HG02884 (cell line): ENCODE results near the gene TTLL8.

ENCODE experiments used
- ATAC-seq: cut with Tn5 transposase; IDR thresholded peaks from one replicate; pipeline ENCODE4 v1.9.1; 2021; ENCODE audit warnings: mild to moderate bottlenecking, moderate library complexity; ENCODE audit not compliant: unreplicated experiment

Gene TTLL8

DNA sequence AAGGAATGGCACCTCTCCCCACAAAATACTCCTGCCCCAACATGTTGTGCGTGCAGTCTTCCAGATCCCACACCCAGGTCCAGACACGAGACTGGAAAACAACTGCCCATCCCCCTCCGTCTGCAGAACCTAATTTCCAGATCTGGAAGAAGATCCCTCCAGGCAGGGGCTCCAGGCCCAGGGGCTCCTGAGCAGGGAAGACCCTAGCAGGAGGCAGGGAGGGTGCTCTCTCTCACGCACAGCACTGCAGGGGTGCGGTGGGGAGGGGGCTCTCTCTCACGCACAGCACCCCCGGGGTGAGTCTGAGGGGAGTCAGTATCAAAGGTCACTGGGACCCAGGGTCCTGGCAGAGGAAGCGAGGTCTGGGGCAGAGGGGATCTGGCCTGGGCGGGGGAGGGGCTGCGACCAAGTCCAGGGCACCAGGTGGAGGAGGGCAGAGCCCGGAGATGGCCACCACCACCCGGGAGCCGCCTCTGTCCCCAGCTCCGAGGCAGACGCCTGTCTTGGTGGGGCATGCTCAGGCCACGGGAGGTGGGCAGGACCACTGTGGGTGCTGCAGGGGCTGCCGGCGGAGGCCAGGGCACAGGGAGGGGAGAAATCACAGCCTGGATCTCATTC lies 25.5 kb upstream of the TTLL8 start:
- no peak for ATAC-seq

GRCh38 chr22:50082961-50083461 lies 24.9 kb upstream of the TTLL8 start:
- no peak for ATAC-seq

DNA sequence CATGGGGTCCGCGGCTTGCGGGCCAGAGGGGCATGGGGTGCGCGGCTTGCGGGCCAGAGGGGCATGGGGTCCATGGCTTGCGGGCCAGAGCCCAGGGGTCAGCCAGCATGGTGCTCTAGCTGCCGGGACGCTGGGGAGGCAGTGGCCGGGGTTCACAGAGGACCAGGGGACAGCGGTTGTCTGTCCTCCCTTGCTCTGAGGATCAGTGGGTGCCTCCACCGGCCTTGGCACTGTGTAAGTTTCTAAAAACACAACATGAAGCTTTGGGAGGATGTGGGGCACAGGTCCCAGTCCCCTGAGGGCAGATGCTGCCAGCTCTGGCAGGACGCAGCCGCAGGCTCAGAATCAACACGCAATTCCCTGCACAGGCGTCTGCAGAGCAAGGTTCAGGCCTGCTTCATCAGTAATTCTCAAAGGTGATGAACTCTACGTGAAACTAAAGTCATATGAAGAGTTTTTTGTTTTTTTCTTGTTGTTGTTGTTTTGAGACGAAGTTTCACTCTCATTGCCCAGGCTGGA lies 24.2 kb upstream of the TTLL8 start:
- no peak for ATAC-seq

- no peak for ATAC-seq
These were observed 23.5 kb upstream of the TTLL8 start for GRCh38 chr22:50081426-50082196.

- no peak for ATAC-seq
These were observed 22.0 kb upstream of the TTLL8 start for GRCh38 chr22:50080077-50080465.

DNA sequence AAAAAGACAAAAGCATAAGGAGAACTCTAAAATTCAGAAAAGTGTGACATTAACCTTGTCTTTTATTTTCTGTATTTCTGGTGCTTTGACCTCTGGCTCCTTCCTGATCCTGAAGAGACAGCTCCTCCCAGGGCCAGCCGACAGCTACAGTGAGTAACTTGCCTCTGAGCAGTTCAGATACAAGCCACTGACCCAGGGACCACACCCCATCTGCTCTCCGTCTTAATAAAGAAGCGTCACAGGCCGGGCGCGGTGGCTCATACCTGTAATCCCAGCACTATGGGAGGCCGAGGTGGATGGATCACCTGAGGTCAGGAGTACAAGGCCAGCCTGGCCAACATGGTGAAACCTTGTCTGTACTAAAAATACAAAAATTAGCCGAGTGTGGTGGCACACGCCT lies 20.7 kb upstream of the TTLL8 start:
- no peak for ATAC-seq

DNA sequence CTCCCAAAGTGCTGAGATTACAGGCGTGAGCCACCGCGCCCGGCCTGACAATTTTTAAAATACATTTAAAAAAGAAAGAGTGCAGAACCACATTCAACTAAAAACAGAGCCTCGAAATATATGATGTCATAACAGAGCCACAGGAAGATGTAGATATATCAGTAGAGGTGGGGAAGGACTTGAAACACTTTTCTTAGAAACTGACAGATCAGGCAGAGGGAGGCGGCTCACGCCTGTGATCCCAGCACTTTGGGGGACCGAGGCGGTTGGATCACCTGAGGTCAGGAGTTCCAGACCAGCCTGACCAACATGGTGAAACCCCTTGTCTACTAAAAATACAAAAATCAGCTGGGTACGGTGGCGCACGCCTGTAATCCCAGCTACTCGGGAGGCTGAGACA lies 20.1 kb upstream of the TTLL8 start:
- ATAC-seq: no peak

DNA sequence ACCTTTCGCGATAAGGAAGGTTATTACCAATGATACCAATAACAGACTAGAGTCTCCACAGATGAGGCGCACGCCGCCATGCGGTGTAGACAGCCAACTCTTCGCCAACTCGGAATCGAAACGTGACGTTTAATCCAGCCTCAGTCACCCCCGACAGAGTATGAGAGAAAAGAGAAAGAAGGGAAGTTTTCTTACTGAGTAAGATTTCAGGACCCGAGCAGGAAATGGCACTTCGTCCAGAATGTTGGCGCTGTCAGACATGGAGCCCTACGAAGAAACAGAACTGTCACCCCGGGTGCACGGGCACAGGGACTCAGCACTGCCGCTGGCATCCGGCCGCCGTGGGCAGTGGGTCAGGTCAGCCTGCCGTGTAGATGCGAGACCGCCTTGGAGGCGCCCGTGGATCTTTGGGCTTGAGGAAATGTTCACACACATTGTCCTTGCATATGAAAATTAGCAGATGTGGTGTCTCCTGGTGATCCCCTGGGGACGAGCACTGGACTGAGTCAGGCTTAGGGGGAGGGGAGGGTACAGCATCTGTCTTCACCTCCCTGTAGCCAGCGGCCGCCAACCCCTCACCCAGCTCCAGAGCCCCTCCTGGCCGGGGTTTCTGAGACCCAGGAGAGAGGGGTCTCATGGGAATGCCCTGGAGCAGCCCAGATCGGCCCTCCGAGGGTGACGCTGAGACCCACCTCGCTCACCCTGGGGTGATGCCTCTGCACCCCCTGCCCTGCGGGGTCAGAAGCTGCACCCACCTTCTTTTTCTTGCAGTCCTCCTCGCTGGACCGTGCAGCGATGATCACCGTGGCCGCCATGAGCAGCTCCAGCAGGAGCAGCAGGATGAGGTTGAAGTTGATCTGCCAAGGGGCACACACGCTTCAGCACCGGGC lies 18.8 kb upstream of the TTLL8 start:
- ATAC-seq: no peak

DNA sequence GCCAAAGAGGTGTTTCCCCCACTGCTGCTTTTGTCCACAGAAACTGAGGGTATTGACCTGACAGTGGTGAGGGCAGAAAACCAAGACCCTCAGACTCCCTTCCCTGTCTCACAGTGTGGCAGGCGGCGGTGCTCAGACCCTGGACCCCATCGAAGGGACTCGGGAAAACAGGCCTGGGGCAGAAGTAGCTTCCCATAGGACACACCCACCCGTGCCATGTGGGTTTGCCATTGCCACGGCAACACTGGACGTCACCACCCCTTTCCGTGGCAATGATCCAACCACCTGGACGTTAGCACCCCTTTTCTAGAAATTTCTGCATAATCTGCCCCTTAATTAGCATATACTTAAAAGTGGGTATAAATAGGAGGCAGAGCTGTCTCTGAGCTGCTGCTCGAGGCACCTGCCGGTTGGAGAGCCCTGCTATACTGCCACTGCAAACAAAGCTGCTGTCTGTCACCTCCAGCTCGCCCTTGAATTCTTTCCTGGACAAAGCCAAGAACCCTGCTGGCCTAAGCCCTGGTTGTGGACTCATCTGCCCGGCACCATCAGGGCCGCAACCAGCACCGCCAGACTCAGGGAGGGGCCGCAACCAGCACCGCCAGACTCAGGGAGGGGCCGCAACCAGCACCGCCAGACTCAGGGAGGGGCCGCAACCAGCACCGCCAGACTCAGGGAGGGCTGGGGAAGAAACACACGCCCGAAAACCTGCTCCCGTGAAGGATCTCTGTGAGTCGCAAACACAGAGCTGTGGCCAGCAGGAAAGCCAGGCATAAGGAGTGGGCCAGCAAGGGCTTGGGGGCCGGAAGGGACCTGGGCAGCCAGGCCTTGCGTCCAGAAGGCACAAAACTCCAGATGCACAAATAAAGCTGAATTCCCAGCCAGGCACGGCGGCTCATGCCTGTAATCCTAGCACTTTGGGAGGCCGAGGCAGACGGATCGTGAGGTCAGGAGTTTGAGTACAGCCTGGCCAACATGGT lies 16.7 kb upstream of the TTLL8 start:
- ATAC-seq: no peak

DNA sequence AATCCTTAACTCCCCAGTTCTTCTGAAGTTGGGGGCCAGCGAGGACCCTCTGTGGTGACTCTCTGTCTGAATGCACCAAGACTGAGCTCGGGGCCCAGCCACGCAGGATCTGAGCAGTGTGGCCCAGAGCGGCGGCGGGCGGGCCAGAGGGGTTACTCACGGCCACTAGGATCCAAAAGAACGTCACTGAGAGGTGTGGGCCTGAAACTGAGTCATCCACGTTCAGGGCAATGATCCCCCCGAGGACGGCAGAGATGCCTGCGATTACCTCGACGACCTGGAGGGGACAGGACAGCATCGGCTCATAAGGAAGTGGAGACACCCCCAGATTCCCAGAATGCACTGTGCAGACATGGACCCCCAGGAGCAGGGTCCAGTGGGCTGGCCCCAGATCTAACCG lies 16.0 kb upstream of the TTLL8 start:
- no peak for ATAC-seq

GRCh38 chr22:50072714-50073538 lies 14.8 kb upstream of the TTLL8 start:
- no peak for ATAC-seq

DNA sequence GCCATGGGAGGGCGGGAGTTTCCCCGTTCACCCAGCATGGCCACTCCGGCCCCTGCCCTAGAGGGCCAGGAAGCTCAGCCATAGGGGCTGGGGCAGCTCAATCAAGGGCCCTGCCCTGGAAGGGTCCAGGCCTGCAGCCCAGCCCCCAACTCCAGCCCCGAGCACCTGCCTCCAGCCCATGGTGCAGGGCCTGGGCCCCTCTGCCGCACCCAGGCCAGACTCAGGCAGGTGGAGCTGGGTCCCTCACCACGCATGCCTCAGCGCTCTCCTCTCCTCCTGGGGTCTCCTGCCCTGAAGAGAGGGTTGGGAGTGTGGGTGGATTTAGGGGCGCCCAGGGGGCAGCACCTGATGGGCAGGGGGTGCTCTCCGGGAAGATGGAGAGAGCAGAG lies 14.1 kb upstream of the TTLL8 start:
- ATAC-seq: no peak

DNA sequence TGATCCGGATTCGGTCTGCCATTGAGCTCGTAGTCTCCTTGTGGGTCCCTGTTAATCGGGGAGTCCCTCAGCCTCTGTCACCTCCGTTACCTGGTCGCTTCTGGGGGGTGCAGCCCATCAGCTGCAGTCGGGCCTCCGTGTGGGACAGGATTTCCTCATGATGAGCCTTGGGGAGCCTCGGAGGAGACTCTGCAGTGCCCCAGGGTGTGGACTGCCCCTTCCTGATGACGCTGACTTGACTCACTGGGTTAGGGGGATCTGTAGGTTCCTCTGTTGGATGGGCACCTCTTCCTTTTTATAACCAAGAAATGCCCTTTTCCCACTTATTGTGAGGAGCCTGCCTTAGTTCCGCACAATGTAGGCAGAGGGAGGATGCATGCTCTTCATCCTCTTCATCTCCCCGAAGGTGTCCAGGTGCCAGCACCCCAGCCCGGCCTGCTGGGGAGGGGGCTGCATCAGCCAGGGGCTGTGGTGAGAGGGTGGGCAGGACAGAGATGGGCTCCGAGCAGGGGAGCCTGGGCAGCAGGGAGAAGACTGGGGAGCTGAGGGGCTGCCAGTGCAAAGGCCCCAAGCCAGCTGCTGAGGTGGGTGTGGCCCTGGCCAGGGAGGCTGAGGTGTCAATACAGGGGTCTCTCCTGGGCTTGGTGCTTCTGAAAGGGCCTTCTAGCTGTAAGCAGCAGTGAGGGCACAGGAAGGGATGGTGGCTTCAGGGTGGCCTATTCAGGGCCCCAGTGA lies 13.5 kb upstream of the TTLL8 start:
- no peak for ATAC-seq

- no peak for ATAC-seq
These were observed 12.3 kb upstream of the TTLL8 start for GRCh38 chr22:50070366-50070765.

DNA sequence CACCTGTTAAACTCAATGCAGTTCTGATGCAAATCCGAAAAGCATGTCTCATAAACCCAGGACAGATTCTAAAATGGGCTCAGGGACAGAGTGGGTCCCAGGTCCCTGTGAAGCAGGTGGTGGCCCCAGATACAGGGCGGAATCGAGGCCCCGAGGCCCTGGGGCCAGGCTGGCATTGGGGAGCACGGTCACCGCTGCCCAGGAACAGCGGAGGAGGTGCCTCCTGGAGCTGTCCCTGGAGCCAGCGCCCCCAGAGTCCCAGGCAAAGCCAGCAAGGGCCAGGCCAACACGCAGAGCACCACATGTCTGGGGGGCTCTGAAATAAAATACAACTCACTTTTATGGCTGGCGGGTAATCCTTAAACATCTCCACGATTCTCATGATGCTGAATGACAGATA lies 10.0 kb upstream of the TTLL8 start:
- ATAC-seq: no peak

DNA sequence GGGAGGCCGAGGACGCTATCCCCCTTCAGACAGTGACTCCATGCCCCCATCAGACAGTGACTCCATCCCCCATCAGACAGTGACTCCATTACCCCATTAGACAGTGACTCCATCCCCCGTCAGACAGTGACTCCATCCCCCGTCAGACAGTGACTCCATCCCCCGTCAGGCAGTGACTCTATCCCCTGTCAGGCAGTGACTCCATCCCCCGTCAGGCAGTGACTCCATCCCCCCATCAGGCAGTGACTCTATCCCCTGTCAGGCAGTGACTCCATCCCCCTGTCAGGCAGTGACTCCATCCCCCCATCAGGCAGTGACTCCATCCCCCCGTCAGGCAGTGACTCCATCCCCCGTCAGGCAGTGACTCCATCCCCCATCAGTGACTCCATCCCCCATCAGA lies 9.1 kb upstream of the TTLL8 start:
- ATAC-seq: no peak

DNA sequence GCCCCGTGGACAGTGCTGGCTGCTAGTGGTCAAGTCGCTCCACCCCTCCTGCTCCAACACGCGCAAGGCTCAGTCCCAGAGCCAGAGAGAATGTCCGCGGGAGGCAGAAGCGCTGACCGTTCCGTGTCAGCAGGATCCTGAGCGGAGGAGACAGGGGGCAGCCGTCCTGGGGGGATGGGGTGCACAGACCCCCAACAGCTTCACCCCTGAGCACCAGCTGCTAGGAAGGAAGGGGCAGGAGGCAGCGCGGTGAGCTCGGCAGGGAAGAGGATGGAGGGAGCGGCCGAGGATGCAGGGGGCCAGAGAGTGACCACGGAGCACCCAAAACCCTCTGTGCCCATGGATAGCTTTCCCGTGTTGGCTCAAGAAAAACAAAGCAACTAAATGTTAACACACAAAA lies 6.4 kb upstream of the TTLL8 start:
- no peak for ATAC-seq

DNA sequence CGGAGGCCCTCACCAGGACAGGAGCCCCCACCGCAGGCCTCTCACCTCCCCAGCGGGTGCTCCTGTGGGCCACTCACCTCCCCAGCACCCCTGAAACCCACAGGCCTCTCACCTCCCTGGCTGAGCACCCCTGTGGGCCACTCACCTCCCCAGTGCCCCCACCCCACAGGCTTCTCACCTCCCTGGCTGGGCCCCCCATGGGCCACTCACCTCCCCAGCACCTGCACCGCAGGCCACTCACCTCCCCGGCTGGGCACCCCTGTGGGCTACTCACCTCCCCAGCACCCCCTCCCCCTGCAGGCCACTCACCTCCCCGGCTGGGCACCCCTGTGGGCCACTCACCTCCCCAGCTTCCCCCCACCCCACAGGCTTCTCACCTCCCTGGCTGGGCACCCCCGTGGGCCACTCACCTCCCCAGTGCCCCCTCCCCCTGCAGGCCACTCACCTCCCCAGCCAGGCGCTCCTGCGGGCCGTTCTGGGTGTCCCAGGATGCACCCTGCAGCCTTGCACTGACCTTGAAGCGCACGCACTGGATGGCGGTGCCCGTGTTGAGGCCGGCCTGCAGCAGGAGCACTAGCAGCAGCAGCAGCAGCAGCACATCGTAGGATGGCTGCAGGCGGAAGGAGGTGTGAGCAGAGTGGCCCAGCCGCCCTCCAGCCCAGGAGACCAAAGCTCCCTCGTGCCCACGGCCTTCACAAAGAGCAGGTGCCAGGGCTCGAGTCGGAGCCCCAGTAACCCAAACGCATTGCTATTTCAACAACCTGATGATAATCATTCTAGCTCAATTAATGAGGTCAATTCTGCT lies 5.7 kb upstream of the TTLL8 start:
- no peak for ATAC-seq
